GM12875 (cell line): ENCODE data around the gene IL6R.
A peak's percentile ranks its signal among the peaks of the same experiment; 100 is the strongest.

ENCODE experiments used
- H3K4me3 ChIP-seq: one replicate; pipeline ENCODE4 v1.5.1; 2011; ENCODE audit warnings: low read depth, low read length, control low read depth
- CTCF ChIP-seq: IDR thresholded peaks from 2 replicates; pipeline ENCODE4 v1.5.1; 2011; ENCODE audit warnings: low read depth, mild to moderate bottlenecking, control low read depth, inconsistent platforms, low read length, moderate library complexity, borderline replicate concordance; ENCODE audit not compliant: insufficient read depth

Gene IL6R

GRCh38 chr1:154459080-154459479 is 53.9 kb downstream of the IL6R start:
- no peak for TF ChIP-seq CTCF
- H3K4me3 ChIP-seq = no peak overlapping the region

GRCh38 chr1:154460695-154461260 is 55.6 kb downstream of the IL6R start:
- no peak overlapping the region for H3K4me3 ChIP-seq
- no peak for TF ChIP-seq CTCF

- no peak overlapping the region for H3K4me3 ChIP-seq
- no peak for TF ChIP-seq CTCF
Observed at GRCh38 chr1:154463512-154463990, 58.4 kb downstream of the IL6R start.

- no peak overlapping the region for H3K4me3 ChIP-seq
- no peak for TF ChIP-seq CTCF
Observed at GRCh38 chr1:154465621-154466195, 60.6 kb downstream of the IL6R start.

- H3K4me3 ChIP-seq = no peak overlapping the region
- no peak for TF ChIP-seq CTCF
Observed at GRCh38 chr1:154466206-154466605, 61.1 kb downstream of the IL6R start.

- H3K4me3 ChIP-seq = no peak overlapping the region
- TF ChIP-seq CTCF = peak; percentile 13; the same call in 1 of the 2 replicates
Observed at GRCh38 chr1:154466921-154467417, 61.8 kb downstream of the IL6R start.

GRCh38 chr1:154467434-154468102 is 62.4 kb downstream of the IL6R start:
- no peak overlapping the region for H3K4me3 ChIP-seq
- no peak for TF ChIP-seq CTCF
